ENCODE results near the gene UQCC2. TPM values are rescaled to one million over a fixed set of nuclear protein-coding genes. Genes with fewer than 3 reads are reported as not detected.

Gene UQCC2
- total RNA-seq, 1 donor from 2014 or later: 54.9 TPM

- Mint-ChIP-seq H3K4me1 (ENCODE audit: unreplicated experiment) (peaks cover 9% of the 10 kb centered on the region), H3K36me3 (ENCODE audit: low read depth, unreplicated experiment) (no peaks in the 10 kb centered on the region), H3K4me3 (ENCODE audit: unreplicated experiment) (no peak overlapping the region), H3K9me3 (ENCODE audit: unreplicated experiment) (no peaks in the 10 kb centered on the region), H3K27ac (ENCODE audit: unreplicated experiment) (no peak overlapping the region), H3K27me3 (ENCODE audit: unreplicated experiment) (peaks cover 6% of the 10 kb centered on the region)
- TF ChIP-seq, protein P1, sequence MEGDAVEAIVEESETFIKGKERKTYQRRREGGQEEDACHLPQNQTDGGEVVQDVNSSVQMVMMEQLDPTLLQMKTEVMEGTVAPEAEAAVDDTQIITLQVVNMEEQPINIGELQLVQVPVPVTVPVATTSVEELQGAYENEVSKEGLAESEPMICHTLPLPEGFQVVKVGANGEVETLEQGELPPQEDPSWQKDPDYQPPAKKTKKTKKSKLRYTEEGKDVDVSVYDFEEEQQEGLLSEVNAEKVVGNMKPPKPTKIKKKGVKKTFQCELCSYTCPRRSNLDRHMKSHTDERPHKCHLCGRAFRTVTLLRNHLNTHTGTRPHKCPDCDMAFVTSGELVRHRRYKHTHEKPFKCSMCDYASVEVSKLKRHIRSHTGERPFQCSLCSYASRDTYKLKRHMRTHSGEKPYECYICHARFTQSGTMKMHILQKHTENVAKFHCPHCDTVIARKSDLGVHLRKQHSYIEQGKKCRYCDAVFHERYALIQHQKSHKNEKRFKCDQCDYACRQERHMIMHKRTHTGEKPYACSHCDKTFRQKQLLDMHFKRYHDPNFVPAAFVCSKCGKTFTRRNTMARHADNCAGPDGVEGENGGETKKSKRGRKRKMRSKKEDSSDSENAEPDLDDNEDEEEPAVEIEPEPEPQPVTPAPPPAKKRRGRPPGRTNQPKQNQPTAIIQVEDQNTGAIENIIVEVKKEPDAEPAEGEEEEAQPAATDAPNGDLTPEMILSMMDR (IDR thresholded peaks at IDR 0.05; ENCODE audit: unreplicated experiment): peak; percentile 67
- DNase-seq (ENCODE audit: low spot score): peak; percentile 80
These were observed 32.7 kb upstream of the UQCC2 start for GRCh38 chr6:33744001-33744848.

DNA sequence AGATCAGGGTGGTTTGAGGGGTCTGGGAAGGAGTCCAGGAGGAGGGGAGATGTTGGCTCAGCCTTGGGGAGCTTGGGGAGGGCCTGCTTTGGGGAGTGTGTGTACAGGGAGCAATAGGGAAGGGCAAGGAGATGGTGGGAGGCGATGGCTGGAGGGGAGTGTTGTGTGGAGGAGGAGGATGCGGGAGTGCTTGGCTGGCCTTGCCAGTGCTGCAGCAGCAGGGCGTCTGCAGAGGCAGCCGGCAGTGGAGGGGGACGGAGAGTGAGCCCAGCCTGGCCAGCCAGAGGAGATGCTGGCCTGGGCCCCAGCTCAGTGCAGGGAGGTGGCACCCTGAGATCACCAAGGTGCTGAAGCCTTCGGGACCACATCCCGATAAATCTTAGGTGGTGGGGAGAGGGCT is 31.3 kb upstream of the UQCC2 start:
- TF ChIP-seq, protein P1 (IDR thresholded peaks at IDR 0.05; ENCODE audit: unreplicated experiment): no peak
- Mint-ChIP-seq H3K36me3 (ENCODE audit: low read depth, unreplicated experiment) (no peaks in the 10 kb centered on the region), H3K27me3 (ENCODE audit: unreplicated experiment) (peaks cover 6% of the 10 kb centered on the region), H3K4me3 (ENCODE audit: unreplicated experiment) (no peak overlapping the region), H3K27ac (ENCODE audit: unreplicated experiment) (no peak overlapping the region), H3K4me1 (ENCODE audit: unreplicated experiment) (peaks cover 9% of the 10 kb centered on the region), H3K9me3 (ENCODE audit: unreplicated experiment) (no peaks in the 10 kb centered on the region)
- no peak for DNase-seq (ENCODE audit: low spot score)

GRCh38 chr6:33742092-33742491 is 30.6 kb upstream of the UQCC2 start:
- H3K27me3 Mint-ChIP-seq (ENCODE audit: unreplicated experiment): peaks cover 5% of the 10 kb centered on the region
- no peaks in the 10 kb centered on the region for H3K9me3 Mint-ChIP-seq (ENCODE audit: unreplicated experiment)
- no peak for DNase-seq (ENCODE audit: low spot score)
- no peak overlapping the region for H3K27ac Mint-ChIP-seq (ENCODE audit: unreplicated experiment)
- H3K4me3 Mint-ChIP-seq (ENCODE audit: unreplicated experiment): no peak overlapping the region
- TF ChIP-seq, protein P1 (IDR thresholded peaks at IDR 0.05; ENCODE audit: unreplicated experiment): no peak
- H3K36me3 Mint-ChIP-seq (ENCODE audit: low read depth, unreplicated experiment): no peaks in the 10 kb centered on the region
- peaks cover 9% of the 10 kb centered on the region for H3K4me1 Mint-ChIP-seq (ENCODE audit: unreplicated experiment)

GRCh38 chr6:33740794-33741193 is 29.3 kb upstream of the UQCC2 start:
- H3K4me1 Mint-ChIP-seq (ENCODE audit: unreplicated experiment): peaks cover 8% of the 10 kb centered on the region

GRCh38 chr6:33740204-33740608 is 28.7 kb upstream of the UQCC2 start:
- Mint-ChIP-seq H3K4me1 (ENCODE audit: unreplicated experiment) (peaks cover 4% of the 10 kb centered on the region), H3K4me3 (ENCODE audit: unreplicated experiment) (no peak overlapping the region), H3K27ac (ENCODE audit: unreplicated experiment) (no peak overlapping the region), H3K36me3 (ENCODE audit: low read depth, unreplicated experiment) (no peaks in the 10 kb centered on the region), H3K9me3 (ENCODE audit: unreplicated experiment) (no peaks in the 10 kb centered on the region), H3K27me3 (ENCODE audit: unreplicated experiment) (peaks cover 3% of the 10 kb centered on the region)
- TF ChIP-seq, protein P1 (IDR thresholded peaks at IDR 0.05; ENCODE audit: unreplicated experiment): no peak
- no peak for DNase-seq (ENCODE audit: low spot score)

More at GRCh38 chr6:33740794-33741193, 29.3 kb upstream of the UQCC2 start:
- no peak overlapping the region for H3K4me3 Mint-ChIP-seq (ENCODE audit: unreplicated experiment)
- H3K27ac Mint-ChIP-seq (ENCODE audit: unreplicated experiment): no peak overlapping the region
- no peaks in the 10 kb centered on the region for H3K9me3 Mint-ChIP-seq (ENCODE audit: unreplicated experiment)
- peaks cover 5% of the 10 kb centered on the region for H3K27me3 Mint-ChIP-seq (ENCODE audit: unreplicated experiment)
- TF ChIP-seq, protein P1 (IDR thresholded peaks at IDR 0.05; ENCODE audit: unreplicated experiment): no peak
- no peak for DNase-seq (ENCODE audit: low spot score)
- no peaks in the 10 kb centered on the region for H3K36me3 Mint-ChIP-seq (ENCODE audit: low read depth, unreplicated experiment)

Data from endothelial cell (in vitro differentiated cells).